ENCODE data around the gene ENTR1.
A peak's percentile ranks its signal among the peaks of the same experiment; 100 is the strongest.

Gene ENTR1

DNA sequence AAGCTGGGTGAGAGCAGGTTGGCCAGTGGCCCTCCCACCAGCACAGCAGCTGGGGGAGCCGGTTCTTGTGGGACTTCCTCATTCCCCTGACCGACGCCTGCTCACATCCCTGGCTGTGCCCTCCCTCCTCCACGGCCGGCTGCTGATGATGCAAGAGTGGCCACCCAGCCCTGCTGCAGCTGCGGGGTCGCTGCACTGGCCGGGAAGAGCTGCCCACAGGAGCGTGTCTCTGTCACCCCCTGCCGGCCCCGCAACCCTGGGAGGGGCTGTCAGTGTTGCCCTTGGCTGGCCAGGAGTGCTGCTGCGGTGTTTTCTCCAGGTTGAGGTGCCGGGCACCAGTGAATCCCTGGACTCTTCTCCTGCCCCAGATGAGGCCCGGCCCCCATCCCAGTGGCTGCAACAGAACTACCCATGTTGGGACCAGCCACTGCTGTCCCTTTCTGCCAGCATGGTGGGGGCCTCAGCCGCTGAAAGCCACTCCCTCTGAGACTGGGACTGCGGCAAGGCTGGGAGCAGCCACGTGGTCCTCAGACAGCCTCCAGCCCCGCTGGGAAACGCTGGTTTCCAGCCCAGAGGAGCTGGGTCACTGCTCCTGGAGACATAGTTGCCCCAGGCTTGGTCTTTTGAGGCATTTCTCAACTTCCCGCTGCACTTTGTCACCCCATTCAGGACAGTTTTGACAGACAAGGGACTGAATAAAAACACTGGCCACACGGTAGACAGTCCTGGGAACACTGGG, 37.7 kb downstream of the ENTR1 start:
- no peak overlapping the region for H3K9ac ChIP-seq (ENCODE audit: low read length)
- no peaks in the 10 kb centered on the region for H3K36me3 ChIP-seq (ENCODE audit: control insufficient read depth, insufficient read depth, low read length)
- H3K27ac ChIP-seq (ENCODE audit: low read depth, low read length): no peak overlapping the region
- H3K27me3 ChIP-seq (ENCODE audit: control insufficient read depth, insufficient read depth, low read length): no peaks in the 10 kb centered on the region
- H3K4me1 ChIP-seq (ENCODE audit: control insufficient read depth, insufficient read depth, low read length): peaks cover 2% of the 10 kb centered on the region
- H3K4me3 ChIP-seq (ENCODE audit: low read length): peak overlapping the region; percentile 5

GRCh38 chr9:136372006-136372405, 38.4 kb downstream of the ENTR1 start:
- no peaks in the 10 kb centered on the region for H3K36me3 ChIP-seq (ENCODE audit: control insufficient read depth, insufficient read depth, low read length)
- no peak overlapping the region for H3K27ac ChIP-seq (ENCODE audit: low read depth, low read length)
- H3K9ac ChIP-seq (ENCODE audit: low read length): no peak overlapping the region
- peaks cover 2% of the 10 kb centered on the region for H3K4me1 ChIP-seq (ENCODE audit: control insufficient read depth, insufficient read depth, low read length)
- no peaks in the 10 kb centered on the region for H3K27me3 ChIP-seq (ENCODE audit: control insufficient read depth, insufficient read depth, low read length)
- H3K4me3 ChIP-seq (ENCODE audit: low read length): no peak overlapping the region

DNA sequence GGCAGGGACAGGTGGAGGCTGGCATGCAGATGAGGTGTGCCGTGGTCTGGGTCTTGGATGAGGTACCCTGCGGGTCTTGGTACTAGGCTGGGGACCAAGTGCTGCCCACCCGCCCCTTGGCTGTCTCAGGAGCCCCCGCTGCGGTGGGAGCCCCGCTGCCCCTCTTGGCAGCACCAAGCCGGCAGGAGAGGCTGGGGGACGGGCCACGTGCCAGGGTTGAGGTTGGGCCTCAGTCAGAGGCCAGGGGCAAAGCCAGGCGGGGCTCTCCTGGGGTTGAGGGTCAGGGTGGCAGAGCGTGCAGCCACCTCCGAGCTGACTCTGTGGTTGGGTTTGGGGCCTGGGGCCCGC, 38.9 kb downstream of the ENTR1 start:
- Histone ChIP-seq H3K9ac (ENCODE audit: low read length) (no peak overlapping the region), H3K36me3 (ENCODE audit: control insufficient read depth, insufficient read depth, low read length) (no peaks in the 10 kb centered on the region), H3K27me3 (ENCODE audit: control insufficient read depth, insufficient read depth, low read length) (no peaks in the 10 kb centered on the region), H3K27ac (ENCODE audit: low read depth, low read length) (no peak overlapping the region), H3K4me1 (ENCODE audit: control insufficient read depth, insufficient read depth, low read length) (peaks cover 2% of the 10 kb centered on the region), H3K4me3 (ENCODE audit: low read length) (no peak overlapping the region)

GRCh38 chr9:136370687-136371532, 39.5 kb downstream of the ENTR1 start:
- H3K9ac ChIP-seq (ENCODE audit: low read length): no peak overlapping the region
- no peaks in the 10 kb centered on the region for H3K36me3 ChIP-seq (ENCODE audit: control insufficient read depth, insufficient read depth, low read length)
- H3K27ac ChIP-seq (ENCODE audit: low read depth, low read length): no peak overlapping the region

GRCh38 chr9:136370037-136370436, 40.4 kb downstream of the ENTR1 start:
- Histone ChIP-seq H3K27me3 (ENCODE audit: control insufficient read depth, insufficient read depth, low read length) (no peaks in the 10 kb centered on the region), H3K27ac (ENCODE audit: low read depth, low read length) (no peak overlapping the region), H3K4me3 (ENCODE audit: low read length) (no peak overlapping the region), H3K4me1 (ENCODE audit: control insufficient read depth, insufficient read depth, low read length) (peaks cover 2% of the 10 kb centered on the region), H3K36me3 (ENCODE audit: control insufficient read depth, insufficient read depth, low read length) (no peaks in the 10 kb centered on the region), H3K9ac (ENCODE audit: low read length) (no peak overlapping the region)

More at GRCh38 chr9:136370687-136371532, 39.5 kb downstream of the ENTR1 start:
- Histone ChIP-seq H3K4me3 (ENCODE audit: low read length) (no peak overlapping the region), H3K4me1 (ENCODE audit: control insufficient read depth, insufficient read depth, low read length) (peaks cover 2% of the 10 kb centered on the region), H3K27me3 (ENCODE audit: control insufficient read depth, insufficient read depth, low read length) (no peaks in the 10 kb centered on the region)

DNA sequence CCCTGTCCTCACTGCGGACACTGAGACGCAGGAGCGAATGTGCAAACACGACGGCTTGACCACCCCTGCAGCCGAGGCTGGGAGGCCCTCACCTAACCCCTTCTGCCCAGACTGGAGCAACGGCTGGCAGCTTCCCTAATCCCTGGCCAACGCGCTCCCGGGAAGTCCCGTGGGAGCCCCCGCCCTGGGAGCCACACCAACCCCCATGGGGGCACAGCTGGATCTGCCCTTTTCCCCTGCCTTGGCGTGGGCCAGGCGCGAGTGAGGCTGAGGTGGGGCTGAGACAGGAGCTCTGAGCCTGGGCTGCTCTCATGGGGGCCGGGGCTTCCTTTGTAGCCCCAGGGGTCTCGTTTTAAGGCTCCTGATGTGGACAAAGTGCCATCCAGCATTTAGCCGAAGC, 42.2 kb downstream of the ENTR1 start:
- H3K4me1 ChIP-seq (ENCODE audit: control insufficient read depth, insufficient read depth, low read length): peaks cover 6% of the 10 kb centered on the region
- no peak overlapping the region for H3K27ac ChIP-seq (ENCODE audit: low read depth, low read length)
- H3K4me3 ChIP-seq (ENCODE audit: low read length): no peak overlapping the region
- H3K36me3 ChIP-seq (ENCODE audit: control insufficient read depth, insufficient read depth, low read length): no peaks in the 10 kb centered on the region
- no peaks in the 10 kb centered on the region for H3K27me3 ChIP-seq (ENCODE audit: control insufficient read depth, insufficient read depth, low read length)
- no peak overlapping the region for H3K9ac ChIP-seq (ENCODE audit: low read length)

DNA sequence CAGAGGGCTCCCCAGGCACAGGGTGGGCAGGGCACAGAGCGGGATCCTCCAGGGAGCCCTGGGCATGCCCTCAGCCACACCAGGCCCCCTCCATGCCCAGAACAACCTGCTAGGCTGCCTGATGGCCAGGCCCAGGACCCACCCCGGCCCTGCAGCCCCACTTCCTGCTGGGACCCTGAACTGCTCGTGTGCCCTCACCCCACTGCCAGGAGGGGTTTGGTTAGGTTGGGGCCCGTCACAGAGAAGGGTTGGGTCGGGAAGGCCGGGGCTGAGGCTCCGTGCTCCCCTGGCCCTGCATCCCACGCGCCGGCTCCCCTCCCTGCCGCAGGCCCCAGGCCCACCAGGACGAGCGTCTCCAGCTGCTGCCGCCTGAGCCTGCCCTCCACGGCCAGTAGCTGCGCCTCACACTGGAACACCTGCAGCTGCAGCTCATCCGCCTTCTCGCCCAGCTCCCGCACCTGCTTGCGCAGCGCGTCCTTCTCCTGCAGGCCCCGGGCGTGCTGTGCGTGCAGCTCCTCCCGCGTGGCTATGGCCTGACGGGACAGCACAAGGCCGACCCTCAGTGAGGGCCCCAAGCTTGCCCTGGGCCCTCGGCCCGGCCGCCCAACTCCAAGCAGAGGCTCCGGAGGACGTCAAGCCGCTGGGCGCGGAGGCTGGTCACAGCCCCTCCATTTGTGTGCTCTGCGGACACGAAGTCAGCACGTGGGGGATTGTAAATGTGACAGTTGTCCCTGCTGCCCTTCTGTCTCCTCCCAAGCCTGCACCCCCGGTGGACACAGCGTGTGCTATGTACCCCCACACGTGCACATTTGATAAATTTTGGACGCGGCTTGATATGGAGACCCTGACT, 42.9 kb downstream of the ENTR1 start:
- H3K9ac ChIP-seq (ENCODE audit: low read length): no peak overlapping the region
- no peaks in the 10 kb centered on the region for H3K27me3 ChIP-seq (ENCODE audit: control insufficient read depth, insufficient read depth, low read length)
- H3K4me3 ChIP-seq (ENCODE audit: low read length): no peak overlapping the region
- H3K36me3 ChIP-seq (ENCODE audit: control insufficient read depth, insufficient read depth, low read length): no peaks in the 10 kb centered on the region
- H3K4me1 ChIP-seq (ENCODE audit: control insufficient read depth, insufficient read depth, low read length): peaks cover 8% of the 10 kb centered on the region
- H3K27ac ChIP-seq (ENCODE audit: low read depth, low read length): no peak overlapping the region

GRCh38 chr9:136366826-136367225, 43.6 kb downstream of the ENTR1 start:
- Histone ChIP-seq H3K27ac (ENCODE audit: low read depth, low read length) (no peak overlapping the region), H3K36me3 (ENCODE audit: control insufficient read depth, insufficient read depth, low read length) (no peaks in the 10 kb centered on the region), H3K4me3 (ENCODE audit: low read length) (no peak overlapping the region), H3K9ac (ENCODE audit: low read length) (no peak overlapping the region), H3K4me1 (ENCODE audit: control insufficient read depth, insufficient read depth, low read length) (peaks cover 15% of the 10 kb centered on the region), H3K27me3 (ENCODE audit: control insufficient read depth, insufficient read depth, low read length) (no peaks in the 10 kb centered on the region)

DNA sequence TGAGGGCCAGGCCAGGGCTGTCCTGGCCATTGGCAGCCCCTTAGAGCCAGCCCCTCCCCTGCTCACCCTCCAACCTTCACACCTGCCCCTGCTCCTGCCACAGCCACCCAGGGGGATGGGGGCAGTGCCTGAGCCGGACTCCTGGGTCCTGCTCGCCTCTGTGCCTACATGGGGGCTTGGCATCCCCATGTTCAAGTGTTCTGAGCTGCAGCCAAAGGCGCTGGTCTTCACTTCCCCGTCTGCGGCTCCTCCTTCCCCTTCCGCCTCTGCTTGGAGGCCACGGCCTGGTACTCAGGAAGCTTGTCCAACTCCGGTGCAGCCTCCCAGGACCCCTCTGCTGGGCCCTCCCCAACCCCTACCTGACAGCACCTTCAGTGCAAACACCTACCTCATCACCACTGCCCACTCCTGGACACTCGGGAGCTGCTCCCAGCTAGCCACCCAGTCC, 44.6 kb downstream of the ENTR1 start:
- no peak overlapping the region for H3K9ac ChIP-seq (ENCODE audit: low read length)
- no peaks in the 10 kb centered on the region for H3K27me3 ChIP-seq (ENCODE audit: control insufficient read depth, insufficient read depth, low read length)
- no peaks in the 10 kb centered on the region for H3K36me3 ChIP-seq (ENCODE audit: control insufficient read depth, insufficient read depth, low read length)
- H3K27ac ChIP-seq (ENCODE audit: low read depth, low read length): no peak overlapping the region
- H3K4me1 ChIP-seq (ENCODE audit: control insufficient read depth, insufficient read depth, low read length): peaks cover 24% of the 10 kb centered on the region
- no peak overlapping the region for H3K4me3 ChIP-seq (ENCODE audit: low read length)

DNA sequence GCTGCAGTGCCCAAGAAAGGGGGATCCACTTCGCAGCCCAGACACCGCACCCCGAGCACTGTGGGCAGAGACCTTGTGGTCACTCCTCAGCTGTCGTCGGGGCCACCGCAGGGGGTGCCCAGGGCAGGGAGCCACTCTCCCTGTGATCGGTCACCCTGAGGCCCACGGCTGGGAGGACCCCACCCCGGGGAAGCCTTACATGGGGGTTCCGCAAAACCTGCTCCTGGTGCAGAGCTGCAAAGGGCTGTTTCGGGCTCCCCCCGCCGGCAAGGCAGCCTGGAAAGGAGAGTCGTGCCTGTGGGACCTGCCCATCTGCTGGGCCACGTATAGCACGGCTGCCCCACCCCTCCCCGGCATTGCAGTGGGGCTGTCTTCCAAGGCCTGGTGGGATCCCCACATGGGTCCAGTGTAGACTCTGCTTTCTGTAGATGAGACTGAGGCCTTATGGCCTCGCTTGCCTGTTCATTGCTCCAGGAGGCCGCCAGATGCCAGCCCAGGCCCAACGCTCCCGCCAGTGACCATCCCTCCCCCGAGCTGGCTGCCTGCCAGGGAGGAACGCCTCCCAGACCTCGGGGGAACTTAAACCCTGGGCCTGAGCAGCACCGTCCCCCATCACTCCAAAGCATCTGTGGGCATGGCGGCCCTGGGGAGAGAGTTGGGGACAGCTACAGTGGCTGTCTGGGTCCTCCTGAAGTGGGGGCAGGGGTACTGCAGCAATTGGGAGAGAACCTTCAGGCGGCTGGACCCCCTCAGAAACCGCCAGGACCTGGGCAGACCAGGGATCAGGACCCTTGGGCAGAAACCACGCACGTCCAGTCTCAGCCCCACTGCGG, 45.3 kb downstream of the ENTR1 start:
- no peak overlapping the region for H3K4me3 ChIP-seq (ENCODE audit: low read length)
- no peaks in the 10 kb centered on the region for H3K36me3 ChIP-seq (ENCODE audit: control insufficient read depth, insufficient read depth, low read length)
- H3K9ac ChIP-seq (ENCODE audit: low read length): no peak overlapping the region
- H3K27ac ChIP-seq (ENCODE audit: low read depth, low read length): no peak overlapping the region
- H3K4me1 ChIP-seq (ENCODE audit: control insufficient read depth, insufficient read depth, low read length): peaks cover 27% of the 10 kb centered on the region
- no peaks in the 10 kb centered on the region for H3K27me3 ChIP-seq (ENCODE audit: control insufficient read depth, insufficient read depth, low read length)

- no peaks in the 10 kb centered on the region for H3K27me3 ChIP-seq (ENCODE audit: control insufficient read depth, insufficient read depth, low read length)
- H3K27ac ChIP-seq (ENCODE audit: low read depth, low read length): no peak overlapping the region
- peaks cover 27% of the 10 kb centered on the region for H3K4me1 ChIP-seq (ENCODE audit: control insufficient read depth, insufficient read depth, low read length)
- peak overlapping the region; percentile 29 for H3K4me3 ChIP-seq (ENCODE audit: low read length)
- H3K9ac ChIP-seq (ENCODE audit: low read length): no peak overlapping the region
- no peaks in the 10 kb centered on the region for H3K36me3 ChIP-seq (ENCODE audit: control insufficient read depth, insufficient read depth, low read length)
Observed at GRCh38 chr9:136363949-136364748, 46.3 kb downstream of the ENTR1 start.
